ENCODE measurements around the gene ZBTB11.

ZBTB11 gene

GRCh38 chr3:101629219-101629618, 47.7 kb downstream of the ZBTB11 start:
- Histone ChIP-seq H3K4me1 (ENCODE audit: insufficient read depth, low read length, severe bottlenecking) (no peaks in the 10 kb centered on the region), H3K4me2 (ENCODE audit: low read length) (no peak overlapping the region), H2AFZ (ENCODE audit: low read length) (no peak overlapping the region), H3K9me2 (ENCODE audit: low read depth, low read length) (no peaks in the 10 kb centered on the region), H3K27ac (ENCODE audit: low read depth, low read length, poor library complexity, severe bottlenecking) (no peak overlapping the region), H3K27me3 (ENCODE audit: insufficient read depth, low read length) (no peaks in the 10 kb centered on the region), H3K9me3 (ENCODE audit: low read length) (peaks cover 5% of the 10 kb centered on the region; the same call in 1 of the 2 replicates), H3K9ac (ENCODE audit: low read length) (no peak overlapping the region), H3K79me2 (ENCODE audit: insufficient read depth, low read length) (no peaks in the 10 kb centered on the region), H3K4me3 (ENCODE audit: low read depth, low read length, poor library complexity, severe bottlenecking) (no peak overlapping the region), H4K20me1 (ENCODE audit: insufficient read depth, low read length) (no peaks in the 10 kb centered on the region), H3K36me3 (ENCODE audit: insufficient read depth, low read length) (no peaks in the 10 kb centered on the region; the same call in 1 of the 2 replicates), H3F3A (ENCODE audit: insufficient read depth, low read length) (no peaks in the 10 kb centered on the region)
- no peak for TF ChIP-seq EZH2 (IDR thresholded peaks at IDR 0.05; ENCODE audit: borderline replicate concordance, low read length)
- no peak for TF ChIP-seq CTCF (IDR thresholded peaks at IDR 0.05; ENCODE audit: low read length)

GRCh38 chr3:101625879-101626278, 51.1 kb downstream of the ZBTB11 start:
- no peak overlapping the region for H3K9ac ChIP-seq (ENCODE audit: low read length)
- no peak overlapping the region for H2AFZ ChIP-seq (ENCODE audit: low read length)
- no peaks in the 10 kb centered on the region for H3K27me3 ChIP-seq (ENCODE audit: insufficient read depth, low read length)
- TF ChIP-seq EZH2 (IDR thresholded peaks at IDR 0.05; ENCODE audit: borderline replicate concordance, low read length): no peak
- TF ChIP-seq CTCF (IDR thresholded peaks at IDR 0.05; ENCODE audit: low read length): no peak
- H3K4me1 ChIP-seq (ENCODE audit: insufficient read depth, low read length, severe bottlenecking): no peaks in the 10 kb centered on the region
- H3K9me3 ChIP-seq (ENCODE audit: low read length): peaks cover 5% of the 10 kb centered on the region; the same call in 1 of the 2 replicates
- no peaks in the 10 kb centered on the region; the same call in 1 of the 2 replicates for H3K36me3 ChIP-seq (ENCODE audit: insufficient read depth, low read length)
- no peaks in the 10 kb centered on the region for H4K20me1 ChIP-seq (ENCODE audit: insufficient read depth, low read length)
- no peak overlapping the region for H3K27ac ChIP-seq (ENCODE audit: low read depth, low read length, poor library complexity, severe bottlenecking)
- no peaks in the 10 kb centered on the region for H3K9me2 ChIP-seq (ENCODE audit: low read depth, low read length)
- H3F3A ChIP-seq (ENCODE audit: insufficient read depth, low read length): no peaks in the 10 kb centered on the region
- H3K4me3 ChIP-seq (ENCODE audit: low read depth, low read length, poor library complexity, severe bottlenecking): no peak overlapping the region
- H3K4me2 ChIP-seq (ENCODE audit: low read length): no peak overlapping the region
- H3K79me2 ChIP-seq (ENCODE audit: insufficient read depth, low read length): no peaks in the 10 kb centered on the region

- Histone ChIP-seq H3K9me2 (ENCODE audit: low read depth, low read length) (no peaks in the 10 kb centered on the region), H3K4me3 (ENCODE audit: low read depth, low read length, poor library complexity, severe bottlenecking) (no peak overlapping the region), H3K9ac (ENCODE audit: low read length) (no peak overlapping the region), H3K36me3 (ENCODE audit: insufficient read depth, low read length) (no peaks in the 10 kb centered on the region; the same call in 1 of the 2 replicates), H3K4me2 (ENCODE audit: low read length) (no peak overlapping the region), H3K4me1 (ENCODE audit: insufficient read depth, low read length, severe bottlenecking) (no peaks in the 10 kb centered on the region), H3K27ac (ENCODE audit: low read depth, low read length, poor library complexity, severe bottlenecking) (no peak overlapping the region), H4K20me1 (ENCODE audit: insufficient read depth, low read length) (no peaks in the 10 kb centered on the region), H3K27me3 (ENCODE audit: insufficient read depth, low read length) (no peaks in the 10 kb centered on the region), H3K79me2 (ENCODE audit: insufficient read depth, low read length) (no peaks in the 10 kb centered on the region), H3K9me3 (ENCODE audit: low read length) (peaks cover 5% of the 10 kb centered on the region; the same call in 1 of the 2 replicates), H2AFZ (ENCODE audit: low read length) (no peak overlapping the region), H3F3A (ENCODE audit: insufficient read depth, low read length) (no peaks in the 10 kb centered on the region)
- TF ChIP-seq CTCF (IDR thresholded peaks at IDR 0.05; ENCODE audit: low read length) (no peak), EZH2 (IDR thresholded peaks at IDR 0.05; ENCODE audit: borderline replicate concordance, low read length) (no peak)
These were observed 52.1 kb downstream of the ZBTB11 start for GRCh38 chr3:101624857-101625256.

Measured in OCI-LY1 (cell line).